ENCODE measurements around the gene TARP.

TARP gene

GRCh38 chr7:38319873-38320272 lies 46.4 kb upstream of the TARP start:
- TF ChIP-seq, protein P1, sequence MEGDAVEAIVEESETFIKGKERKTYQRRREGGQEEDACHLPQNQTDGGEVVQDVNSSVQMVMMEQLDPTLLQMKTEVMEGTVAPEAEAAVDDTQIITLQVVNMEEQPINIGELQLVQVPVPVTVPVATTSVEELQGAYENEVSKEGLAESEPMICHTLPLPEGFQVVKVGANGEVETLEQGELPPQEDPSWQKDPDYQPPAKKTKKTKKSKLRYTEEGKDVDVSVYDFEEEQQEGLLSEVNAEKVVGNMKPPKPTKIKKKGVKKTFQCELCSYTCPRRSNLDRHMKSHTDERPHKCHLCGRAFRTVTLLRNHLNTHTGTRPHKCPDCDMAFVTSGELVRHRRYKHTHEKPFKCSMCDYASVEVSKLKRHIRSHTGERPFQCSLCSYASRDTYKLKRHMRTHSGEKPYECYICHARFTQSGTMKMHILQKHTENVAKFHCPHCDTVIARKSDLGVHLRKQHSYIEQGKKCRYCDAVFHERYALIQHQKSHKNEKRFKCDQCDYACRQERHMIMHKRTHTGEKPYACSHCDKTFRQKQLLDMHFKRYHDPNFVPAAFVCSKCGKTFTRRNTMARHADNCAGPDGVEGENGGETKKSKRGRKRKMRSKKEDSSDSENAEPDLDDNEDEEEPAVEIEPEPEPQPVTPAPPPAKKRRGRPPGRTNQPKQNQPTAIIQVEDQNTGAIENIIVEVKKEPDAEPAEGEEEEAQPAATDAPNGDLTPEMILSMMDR (IDR thresholded peaks at IDR 0.05): no peak
- H3K36me3 ChIP-seq: no peaks in the 10 kb centered on the region
- no peaks in the 10 kb centered on the region for H3K27me3 ChIP-seq
- no peak overlapping the region for H3K4me3 ChIP-seq
- H3K4me1 ChIP-seq: no peaks in the 10 kb centered on the region
- intact Hi-C loops (cut with DNase I): no loop called here
- no peak for DNase-seq (ENCODE audit: low spot score in 2 of 2)
- no peaks in the 10 kb centered on the region for H3K9me3 ChIP-seq
- H3K27ac ChIP-seq: no peak overlapping the region

- TF ChIP-seq, protein P1 (IDR thresholded peaks at IDR 0.05): peak in 1 of 3 experiments; percentile 17
- Histone ChIP-seq H3K9me3 (no peaks in the 10 kb centered on the region), H3K27ac (no peak overlapping the region), H3K4me3 (no peak overlapping the region), H3K4me1 (no peaks in the 10 kb centered on the region), H3K36me3 (no peaks in the 10 kb centered on the region), H3K27me3 (no peaks in the 10 kb centered on the region)
- DNase-seq (ENCODE audit: low spot score in 2 of 2): no peak
- intact Hi-C loops (cut with DNase I): no loop called here
These were observed 45.5 kb upstream of the TARP start for GRCh38 chr7:38318803-38319416.

- Histone ChIP-seq H3K27ac (no peak overlapping the region), H3K36me3 (no peaks in the 10 kb centered on the region), H3K27me3 (no peaks in the 10 kb centered on the region), H3K4me3 (no peak overlapping the region), H3K9me3 (no peaks in the 10 kb centered on the region), H3K4me1 (no peaks in the 10 kb centered on the region)
- intact Hi-C loops (cut with DNase I): no loop called here
- no peak for DNase-seq (ENCODE audit: low spot score in 2 of 2)
- TF ChIP-seq, protein P1 (IDR thresholded peaks at IDR 0.05): no peak
These were observed 44.8 kb upstream of the TARP start for GRCh38 chr7:38318241-38318640.

DNA sequence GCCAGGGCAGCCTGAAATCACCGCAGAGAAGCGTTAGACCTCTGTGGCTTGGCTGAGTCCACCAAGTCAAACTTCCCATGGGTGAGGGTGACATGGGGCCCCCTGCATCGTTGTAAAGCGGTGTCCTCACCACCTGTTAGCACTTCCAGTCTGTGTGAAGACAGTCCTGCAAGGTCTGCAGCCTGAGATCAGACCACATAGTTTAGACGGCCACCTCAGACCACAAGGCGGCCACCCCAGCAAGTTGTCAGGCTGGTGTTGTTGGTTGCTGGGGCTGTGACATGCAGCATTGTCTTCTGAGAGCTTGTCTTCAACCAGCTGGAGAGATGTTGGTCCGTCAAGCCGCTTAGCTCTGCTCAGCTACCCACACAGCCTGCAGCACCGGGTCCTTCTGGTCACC lies 44.1 kb upstream of the TARP start:
- Histone ChIP-seq H3K27me3 (no peaks in the 10 kb centered on the region), H3K36me3 (no peaks in the 10 kb centered on the region), H3K4me1 (no peaks in the 10 kb centered on the region), H3K9me3 (no peaks in the 10 kb centered on the region), H3K4me3 (no peak overlapping the region), H3K27ac (no peak overlapping the region)
- TF ChIP-seq, protein P1 (IDR thresholded peaks at IDR 0.05): no peak
- DNase-seq (ENCODE audit: low spot score in 2 of 2): no peak
- intact Hi-C loops (cut with DNase I): no loop called here

- no peak for DNase-seq (ENCODE audit: low spot score in 2 of 2)
- Histone ChIP-seq H3K4me1 (no peaks in the 10 kb centered on the region), H3K4me3 (no peak overlapping the region), H3K27ac (no peak overlapping the region), H3K27me3 (no peaks in the 10 kb centered on the region), H3K36me3 (no peaks in the 10 kb centered on the region), H3K9me3 (no peaks in the 10 kb centered on the region)
- intact Hi-C loops (cut with DNase I): no loop called here
- TF ChIP-seq, protein P1 (IDR thresholded peaks at IDR 0.05): no peak
These were observed 43.4 kb upstream of the TARP start for GRCh38 chr7:38316733-38317360.
